PC-3 (cell line): ENCODE data around the gene TUFT1.

Experiments used
- CTCF ChIP-seq: fragments of 300-600 bp; sonication (generic); conservative IDR thresholded peaks from 2 replicates; pipeline ENCODE4 v1.5.1; 2017; ENCODE audit warnings: antibody characterized with exemption, low read depth, mild to moderate bottlenecking, low read length
- EZH2 ChIP-seq: fragments of 300-600 bp; sonication (generic); IDR thresholded peaks from one replicate; pipeline ENCODE4 v1.6.1; 2017; ENCODE audit warnings: antibody characterized with exemption, mild to moderate bottlenecking, low read length; ENCODE audit not compliant: unreplicated experiment
- EZH2phosphoT487 ChIP-seq: fragments of 300-600 bp; sonication (generic); IDR thresholded peaks from 2 replicates; pipeline ENCODE4 v1.6.1; 2018; ENCODE audit warnings: mild to moderate bottlenecking, antibody characterized with exemption, low read length, borderline replicate concordance

GRCh38 chr1:151518431-151518830, 21.7 kb upstream of the TUFT1 start:
- TF ChIP-seq CTCF (no peak), EZH2 (no peak), EZH2phosphoT487 (no peak)
